ENCODE measurements around the gene ABL1. TPM values are rescaled to one million over a fixed set of nuclear protein-coding genes. Genes with fewer than 3 reads are reported as not detected.
A peak's percentile ranks its signal among the peaks of the same experiment; 100 is the strongest.

ABL1 gene
- polyA plus RNA-seq, 3 donors, result 73.8 to 75.8 (median 73.9) TPM

DNA sequence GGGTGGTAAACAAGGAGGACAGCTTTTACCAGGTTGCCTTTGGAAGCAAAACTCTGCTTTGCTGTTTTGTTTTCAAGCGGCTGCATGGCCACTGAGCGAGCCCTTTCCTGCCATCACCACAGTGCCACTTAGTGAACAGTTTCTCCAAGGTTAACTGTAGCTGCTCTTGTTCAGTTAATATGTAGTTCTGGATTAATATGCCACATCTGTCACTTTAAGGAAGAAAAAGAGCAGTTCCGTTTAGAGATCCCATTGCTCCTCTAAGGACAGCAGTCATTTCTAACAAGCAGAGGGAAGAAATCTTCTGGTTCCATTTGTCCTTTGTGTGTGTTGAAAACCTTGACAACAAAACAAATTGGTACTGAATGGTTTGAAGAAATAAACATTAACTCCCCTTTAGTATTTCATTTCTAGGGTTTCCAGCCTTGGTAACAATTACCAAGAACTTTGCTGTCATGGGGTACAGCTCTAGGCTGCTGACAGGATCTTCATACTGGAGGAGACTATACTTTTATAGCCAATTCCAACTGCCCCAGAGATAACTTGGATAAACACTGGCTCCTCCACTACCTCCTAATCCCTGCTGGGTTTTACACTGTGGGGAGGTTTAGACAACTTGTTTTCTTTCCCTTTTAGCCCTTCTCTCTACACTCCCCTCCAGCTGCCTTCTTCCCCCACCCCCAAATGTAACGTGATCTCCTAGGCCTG lies 10.3 kb upstream of the ABL1 start:
- peak in 2 of 3 donors; percentile 84 to 87 for DNase-seq (ENCODE audit: low read depth in 3 of 3, low spot score in 2 of 3)

DNA sequence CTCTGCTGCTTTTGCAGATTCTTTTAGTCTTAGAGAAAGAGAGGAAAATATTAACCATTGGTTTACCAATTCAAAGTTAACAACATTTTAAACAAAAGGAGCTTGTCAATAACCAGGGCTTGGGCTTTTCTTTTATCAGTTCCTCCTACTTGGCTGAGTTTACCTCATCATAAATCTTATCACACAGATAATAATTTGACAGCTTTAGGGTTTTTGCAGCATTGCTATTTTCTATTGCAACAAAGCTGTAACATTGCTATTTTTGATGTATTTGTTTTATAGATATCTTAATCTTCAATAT lies 9.8 kb upstream of the ABL1 start:
- DNase-seq (ENCODE audit: low read depth in 3 of 3, low spot score in 2 of 3), result no peak

DNA sequence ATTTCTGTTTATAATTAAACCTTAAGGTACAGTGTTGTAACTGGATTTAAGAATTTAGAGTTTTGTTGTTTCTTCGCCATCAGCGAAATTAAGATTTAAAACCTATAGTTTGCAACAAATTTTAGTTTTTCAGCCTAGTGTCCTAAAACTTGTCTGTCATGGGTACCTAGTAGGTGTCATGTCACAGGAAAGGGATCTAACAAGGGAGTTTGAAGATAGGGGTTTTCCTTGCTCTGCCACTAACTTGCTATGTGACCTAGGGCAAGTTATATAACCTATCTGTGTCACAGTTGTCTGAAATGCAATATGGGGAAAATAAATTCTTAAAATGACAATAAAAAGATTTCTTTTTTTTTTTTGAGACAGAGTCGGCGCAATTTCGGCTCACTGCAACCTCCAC lies 9.2 kb upstream of the ABL1 start:
- DNase-seq (ENCODE audit: low read depth in 3 of 3, low spot score in 2 of 3), result no peak

DNA sequence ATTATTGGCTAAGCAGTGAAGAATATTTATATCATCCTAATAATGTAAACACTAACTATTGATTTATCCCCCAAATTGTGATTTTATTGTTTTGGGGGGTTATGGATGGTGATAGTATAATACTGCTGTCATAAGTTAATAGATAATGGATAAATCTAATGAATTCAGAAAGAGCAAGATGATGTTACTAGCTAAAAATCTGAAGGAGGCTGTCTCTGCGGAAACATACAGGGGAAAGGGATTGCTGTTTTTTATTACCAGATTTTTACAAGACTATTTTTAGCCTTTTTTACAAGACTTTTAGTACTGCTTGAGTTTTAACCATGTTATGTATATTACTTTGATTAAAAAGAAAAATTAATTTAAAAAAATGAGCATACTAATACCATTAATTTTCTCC lies 5.3 kb upstream of the ABL1 start:
- DNase-seq (ENCODE audit: low read depth in 3 of 3, low spot score in 2 of 3), result no peak

DNA sequence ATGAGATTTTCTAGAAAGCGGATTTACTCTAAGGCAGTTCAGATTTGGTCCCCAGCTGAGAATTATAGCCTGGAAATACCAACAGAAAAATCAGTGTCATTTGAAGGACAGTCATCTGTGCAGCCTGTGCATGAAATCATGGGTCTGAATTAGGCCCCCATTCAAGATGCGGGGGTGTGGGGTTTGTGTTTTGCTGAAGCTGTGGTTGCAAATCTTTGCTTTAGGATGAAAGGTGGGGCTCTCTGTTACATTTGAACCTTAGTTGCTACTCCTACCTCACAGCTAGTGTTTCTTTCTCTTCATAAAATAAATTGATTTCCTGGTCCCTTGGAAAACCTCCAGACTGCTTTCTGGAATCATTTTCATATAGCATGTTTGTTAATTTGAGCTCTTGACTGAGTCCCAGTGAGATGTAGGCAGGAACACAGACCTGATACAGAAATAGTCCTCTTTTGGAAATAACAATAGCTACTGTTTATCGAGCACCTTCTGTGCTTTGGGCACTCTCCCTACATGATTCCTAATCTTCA lies 4.8 kb upstream of the ABL1 start:
- no peak for DNase-seq (ENCODE audit: low read depth in 3 of 3, low spot score in 2 of 3)

DNA sequence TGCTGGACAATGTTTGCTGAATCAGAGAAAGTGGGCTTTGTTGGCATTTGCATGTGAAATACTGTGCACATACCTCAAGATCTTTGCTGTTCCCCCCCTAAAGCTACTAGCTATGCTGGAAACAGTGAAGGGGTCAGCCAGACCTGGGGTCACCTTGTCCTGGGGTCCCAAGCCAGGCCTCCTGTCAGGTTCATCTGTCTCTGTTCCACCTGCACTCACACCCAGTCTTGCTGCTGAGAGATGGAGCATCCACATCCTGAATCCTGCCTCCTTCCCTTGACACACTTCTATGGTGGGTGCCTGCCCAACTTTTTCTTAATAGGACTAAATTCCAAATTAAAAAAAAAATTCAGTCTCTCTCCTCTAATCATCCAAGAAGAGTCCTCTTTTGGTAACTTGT lies 4.0 kb upstream of the ABL1 start:
- DNase-seq (ENCODE audit: low read depth in 3 of 3, low spot score in 2 of 3), result no peak

DNA sequence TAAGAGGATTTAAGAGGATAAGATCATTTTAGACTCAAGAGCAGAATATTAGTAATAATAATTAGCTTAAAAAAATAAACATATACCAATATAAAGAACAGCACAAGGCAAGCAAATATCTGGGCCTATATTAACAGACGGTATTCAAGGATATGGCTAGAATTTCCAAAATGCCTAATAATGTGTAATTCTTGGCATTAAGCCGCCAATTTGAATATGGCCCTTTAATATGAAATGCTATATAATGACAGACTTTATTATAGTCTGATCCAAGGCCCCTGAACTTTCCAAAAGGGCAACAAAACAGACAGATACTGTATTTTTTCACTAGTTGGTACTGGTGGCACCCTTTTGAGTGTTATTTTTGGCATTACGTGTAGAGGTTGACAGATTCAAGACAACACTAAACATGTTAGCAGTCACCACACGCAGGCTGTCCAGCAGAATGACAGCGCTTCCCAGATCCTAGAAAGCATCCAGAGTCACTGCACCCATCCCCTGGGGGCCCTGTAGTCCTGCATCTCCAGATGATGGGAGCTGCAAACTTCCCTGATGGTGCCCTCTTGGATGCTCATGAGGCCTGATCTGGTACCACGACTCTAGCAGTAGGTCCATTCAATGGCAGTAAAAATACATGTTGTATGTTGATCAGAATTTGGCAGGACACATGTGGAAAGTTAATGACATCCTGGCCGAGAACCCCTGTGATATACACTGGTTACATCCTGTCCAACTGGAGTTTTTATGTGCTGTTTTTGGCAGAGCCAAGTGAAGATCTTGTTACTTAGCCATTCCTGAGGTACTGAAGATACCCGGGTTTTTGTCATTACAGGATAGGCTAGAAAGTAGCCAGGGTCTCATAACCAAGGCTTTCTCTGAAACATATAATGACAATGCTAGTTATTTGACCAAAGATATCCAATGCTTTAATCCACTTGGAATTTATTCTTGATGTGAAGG lies 1.7 kb upstream of the ABL1 start:
- no peak for DNase-seq (ENCODE audit: low read depth in 3 of 3, low spot score in 2 of 3)

DNA sequence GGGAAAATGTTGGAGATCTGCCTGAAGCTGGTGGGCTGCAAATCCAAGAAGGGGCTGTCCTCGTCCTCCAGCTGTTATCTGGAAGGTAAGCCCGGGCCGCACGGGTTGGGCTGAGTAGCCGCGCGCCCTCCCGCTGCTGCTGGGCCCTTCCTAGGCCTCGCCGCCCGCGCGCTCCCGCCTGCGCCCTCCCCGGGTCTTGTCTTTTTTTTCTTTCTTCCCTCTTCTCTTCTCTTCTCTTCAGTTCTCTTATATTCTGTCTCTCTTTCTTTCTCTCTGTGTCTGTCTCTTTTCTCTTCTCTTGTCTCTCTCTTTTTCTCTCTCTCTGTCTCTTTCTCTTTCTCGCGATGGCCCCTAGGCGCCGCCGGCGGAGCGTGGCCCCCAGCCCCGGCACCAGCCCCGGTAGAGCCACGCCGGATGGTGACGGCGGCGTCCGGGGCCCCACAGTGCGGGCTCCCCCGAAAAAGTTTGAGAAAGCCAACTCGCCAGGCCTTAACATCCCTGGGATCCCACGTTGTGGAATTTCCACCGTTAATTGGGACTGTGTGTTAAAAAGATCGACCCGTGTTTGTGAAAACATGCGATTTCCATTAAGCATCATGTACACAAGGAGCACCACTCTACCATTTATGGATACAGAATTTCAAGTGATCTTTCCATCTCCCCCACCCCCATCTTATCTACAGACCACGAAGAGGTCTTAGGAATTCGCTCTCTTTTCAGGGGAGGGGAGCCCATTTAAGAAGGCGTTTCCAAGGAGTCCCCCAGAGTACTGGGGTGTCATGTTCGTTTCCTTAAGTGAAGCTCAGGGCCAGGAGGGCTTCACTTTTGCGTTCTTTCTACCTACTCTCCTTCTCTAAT lies 616 bp downstream of the ABL1 start:
- no peak for DNase-seq (ENCODE audit: low read depth in 3 of 3, low spot score in 2 of 3)

DNA sequence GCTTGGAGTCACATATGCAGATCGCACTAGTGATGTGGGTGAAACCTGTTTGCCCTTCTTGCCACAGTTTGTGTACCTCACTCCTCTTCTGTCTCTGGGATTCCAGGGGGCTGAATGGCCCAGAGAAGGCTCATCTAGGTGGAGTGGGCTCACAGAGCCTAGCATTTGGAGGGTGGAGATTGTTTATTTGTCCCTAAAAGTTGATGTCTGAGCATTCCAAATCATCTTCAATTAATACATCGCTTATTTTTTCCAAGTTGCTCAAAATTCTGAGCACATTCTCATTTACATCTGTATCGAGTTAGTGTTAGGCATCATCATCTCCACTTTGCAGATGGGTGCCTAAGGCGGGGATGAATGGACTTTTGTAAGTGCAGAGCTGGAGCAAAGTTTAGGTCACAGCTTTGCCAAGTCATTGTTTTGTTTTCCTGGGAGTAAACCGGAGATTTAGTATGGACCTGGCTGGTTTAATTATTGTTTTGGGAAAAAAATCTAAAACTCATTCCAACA lies 2.0 kb downstream of the ABL1 start:
- no peak for DNase-seq (ENCODE audit: low read depth in 3 of 3, low spot score in 2 of 3)

DNA sequence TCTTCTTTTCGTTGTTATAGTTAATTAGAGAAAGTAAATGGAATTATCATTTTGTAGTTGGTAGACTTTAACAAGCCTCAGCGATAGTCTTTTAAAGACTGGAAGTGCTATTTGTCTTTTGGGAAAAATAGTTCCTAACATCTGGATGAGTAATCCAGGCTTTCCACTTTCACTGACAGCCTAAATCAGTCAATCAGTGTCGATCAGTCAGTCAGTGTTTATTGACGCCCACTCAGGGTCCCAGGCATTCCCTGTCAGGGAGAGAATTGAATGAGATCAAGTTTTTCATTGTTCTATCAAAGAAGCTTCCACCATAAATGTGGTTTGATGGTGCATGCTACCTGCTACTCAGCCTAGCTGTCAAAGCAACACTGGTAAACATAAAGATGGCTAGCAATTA lies 2.6 kb downstream of the ABL1 start:
- no peak for DNase-seq (ENCODE audit: low read depth in 3 of 3, low spot score in 2 of 3)

DNA sequence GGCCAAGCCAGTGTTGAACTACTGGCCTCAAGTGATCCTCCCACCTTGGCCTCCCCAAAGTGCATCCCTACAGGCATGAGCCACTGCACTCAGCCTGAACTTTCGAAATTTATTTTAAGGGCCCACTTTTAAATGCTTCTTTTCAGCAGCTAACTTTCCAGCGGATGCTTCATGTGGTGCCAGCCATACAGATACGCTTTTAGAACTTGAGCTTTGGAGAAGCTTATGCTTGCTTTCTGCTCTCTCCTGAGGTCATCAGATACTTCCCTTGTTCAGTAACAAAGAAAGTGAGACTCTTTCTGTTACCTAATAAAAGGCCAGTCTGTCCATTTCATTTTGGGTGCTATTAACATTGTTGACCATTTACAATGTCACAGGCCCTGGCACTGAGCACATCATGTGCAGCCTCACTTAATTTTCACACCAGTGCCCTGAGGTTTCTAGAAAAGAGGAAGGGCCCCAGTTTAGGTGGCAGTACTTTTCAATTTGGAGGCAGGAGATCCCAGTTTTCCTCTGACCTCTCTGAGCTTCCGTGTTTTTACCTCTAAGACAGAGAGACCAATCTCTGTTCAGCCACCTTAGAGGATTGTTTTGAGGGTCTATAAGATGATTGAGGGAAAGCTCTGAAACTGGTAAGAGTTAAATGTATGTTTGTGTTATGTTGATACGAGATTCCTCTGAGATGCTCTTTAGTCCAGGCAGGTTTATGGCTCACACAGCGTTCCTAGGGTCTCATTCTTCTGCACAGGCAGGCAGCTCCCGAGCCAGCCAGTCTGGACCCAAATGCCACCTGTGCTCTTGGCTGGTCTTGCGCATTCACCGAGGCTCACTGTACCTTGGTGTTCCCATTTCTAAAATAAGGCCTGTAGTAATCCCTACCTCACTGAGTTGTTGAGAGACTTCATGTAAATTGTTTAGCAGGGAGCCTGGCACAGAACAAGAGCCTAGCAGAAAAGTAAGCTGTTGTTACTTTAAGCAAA lies 4.4 kb downstream of the ABL1 start:
- no peak for DNase-seq (ENCODE audit: low read depth in 3 of 3, low spot score in 2 of 3)

DNA sequence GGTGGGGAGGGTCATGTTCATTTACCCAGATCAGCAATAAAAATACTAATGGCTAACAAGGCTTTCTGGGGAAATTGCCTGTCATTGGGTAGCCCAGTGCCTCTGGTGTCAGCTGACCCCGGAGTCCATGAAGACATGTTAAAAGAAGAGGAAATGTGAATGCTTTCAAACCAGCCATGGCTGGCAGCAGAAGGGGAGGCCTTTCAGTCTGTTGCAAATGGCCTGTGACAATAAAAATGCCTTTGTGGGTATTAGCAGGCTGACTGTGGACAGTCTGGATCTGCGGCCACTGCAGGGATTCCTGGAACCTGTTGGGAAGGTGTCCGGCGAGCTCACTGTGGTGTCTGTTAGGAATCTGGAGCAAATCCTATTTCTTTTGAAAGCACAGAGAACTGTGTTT lies 7.5 kb downstream of the ABL1 start:
- no peak for DNase-seq (ENCODE audit: low read depth in 3 of 3, low spot score in 2 of 3)

DNA sequence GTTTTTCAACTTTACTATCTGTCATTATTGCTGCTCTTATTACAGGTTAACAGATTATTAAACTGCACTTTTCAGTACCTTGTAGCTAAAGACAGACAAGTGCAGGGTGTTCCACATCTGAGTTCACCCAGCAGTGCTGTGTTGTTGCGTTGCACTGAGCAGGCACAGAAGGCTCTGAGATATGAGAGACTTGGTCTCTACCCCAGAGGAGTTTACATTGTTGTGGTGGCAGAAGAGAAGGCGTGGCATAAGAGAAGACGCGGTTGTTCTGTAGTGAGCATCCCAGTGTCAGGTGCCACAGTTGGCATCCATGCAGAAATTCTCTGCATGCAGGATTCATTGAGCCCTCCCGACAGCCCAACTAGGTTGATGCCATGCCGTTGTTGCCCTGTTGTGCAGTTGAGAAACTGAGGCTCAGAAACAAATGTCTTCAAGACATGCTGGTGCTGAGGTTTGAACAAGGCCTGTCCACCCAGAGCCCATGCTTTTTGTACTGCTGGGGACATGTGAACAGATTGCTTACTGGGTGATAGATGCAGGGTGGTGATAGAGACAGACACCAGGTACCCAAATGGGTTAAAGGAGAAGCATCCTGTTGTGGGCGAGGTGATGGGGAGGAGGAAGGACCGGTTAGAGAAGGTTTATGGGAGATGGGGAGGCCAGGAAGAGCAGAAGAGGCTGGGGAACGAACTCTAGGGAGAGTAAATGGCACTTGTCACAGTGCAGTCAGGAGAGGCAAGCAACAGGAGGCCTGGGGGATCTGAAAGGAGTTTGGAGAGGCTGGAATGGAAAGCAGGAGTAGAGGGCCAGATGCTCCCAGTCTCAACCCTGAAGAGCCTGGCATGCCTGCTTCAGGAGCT lies 8.2 kb downstream of the ABL1 start:
- DNase-seq (ENCODE audit: low read depth in 3 of 3, low spot score in 2 of 3), result no peak

DNA sequence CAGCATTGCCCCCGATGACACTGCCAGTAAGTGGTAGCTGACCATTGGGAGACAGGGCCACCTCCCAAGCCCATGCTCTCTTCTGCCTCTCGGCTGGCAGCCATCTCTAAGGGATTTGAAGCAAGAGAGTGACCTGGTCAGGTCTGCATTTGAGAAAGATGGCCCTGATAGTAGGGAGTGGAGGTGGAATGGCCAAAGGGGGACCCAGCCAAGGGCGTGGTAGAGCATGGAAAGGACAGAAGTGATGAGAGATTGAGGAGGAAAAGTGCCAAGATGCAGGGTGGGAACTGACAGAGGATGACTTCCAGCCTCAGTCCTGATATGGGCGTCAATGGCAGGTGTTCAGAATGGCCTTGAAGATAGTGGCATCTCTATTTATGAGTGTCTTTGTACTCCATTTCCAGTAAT lies 9.0 kb downstream of the ABL1 start:
- DNase-seq (ENCODE audit: low read depth in 3 of 3, low spot score in 2 of 3), result no peak

DNA sequence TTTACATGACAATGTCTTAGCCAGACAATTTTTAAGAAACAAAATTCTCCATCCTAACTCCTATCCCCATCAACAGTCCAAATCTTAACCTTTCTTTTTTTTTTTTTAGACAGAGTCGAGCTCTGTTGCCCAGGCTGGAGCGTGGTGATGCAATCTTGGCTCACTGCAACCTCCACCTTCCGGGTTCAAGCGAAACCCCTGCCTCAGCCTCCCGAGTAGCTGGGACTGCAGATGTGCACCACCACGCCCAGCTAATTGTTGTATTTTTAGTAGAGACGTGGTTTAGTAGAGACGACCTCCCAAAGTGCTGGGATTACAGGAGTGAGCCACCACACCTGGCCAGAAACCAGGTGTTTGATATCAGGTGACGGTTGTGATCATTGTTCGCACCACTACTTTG lies 10.2 kb downstream of the ABL1 start:
- no peak for DNase-seq (ENCODE audit: low read depth in 3 of 3, low spot score in 2 of 3)

DNA sequence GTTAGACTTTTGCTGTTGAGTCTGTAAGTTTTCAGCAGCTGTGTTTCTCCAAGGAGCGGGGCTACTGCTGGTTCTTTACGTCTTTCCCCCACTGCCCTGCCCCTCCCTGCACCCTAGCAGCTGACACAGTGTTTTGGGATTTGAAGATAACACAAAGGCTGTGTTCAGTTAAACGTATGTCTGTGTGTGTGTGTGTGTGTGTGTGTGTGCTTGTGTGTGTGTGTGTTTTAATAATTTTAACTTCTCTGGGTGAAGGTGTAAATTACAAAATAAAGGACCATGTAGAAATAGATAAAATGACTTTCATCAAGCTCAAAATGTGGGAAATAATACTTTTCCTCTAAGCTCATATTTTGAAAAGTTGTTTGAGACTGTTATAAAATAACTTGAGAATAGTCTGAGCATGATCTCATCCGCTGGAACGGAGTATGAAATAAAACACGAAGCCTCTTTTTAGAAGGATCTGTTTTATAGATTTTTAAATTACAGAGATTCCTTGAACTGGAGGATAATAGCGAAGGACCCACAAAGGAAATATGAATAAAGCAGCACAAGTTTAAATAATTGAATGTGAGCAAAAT lies 10.9 kb downstream of the ABL1 start:
- DNase-seq (ENCODE audit: low read depth in 3 of 3, low spot score in 2 of 3), result no peak

DNA sequence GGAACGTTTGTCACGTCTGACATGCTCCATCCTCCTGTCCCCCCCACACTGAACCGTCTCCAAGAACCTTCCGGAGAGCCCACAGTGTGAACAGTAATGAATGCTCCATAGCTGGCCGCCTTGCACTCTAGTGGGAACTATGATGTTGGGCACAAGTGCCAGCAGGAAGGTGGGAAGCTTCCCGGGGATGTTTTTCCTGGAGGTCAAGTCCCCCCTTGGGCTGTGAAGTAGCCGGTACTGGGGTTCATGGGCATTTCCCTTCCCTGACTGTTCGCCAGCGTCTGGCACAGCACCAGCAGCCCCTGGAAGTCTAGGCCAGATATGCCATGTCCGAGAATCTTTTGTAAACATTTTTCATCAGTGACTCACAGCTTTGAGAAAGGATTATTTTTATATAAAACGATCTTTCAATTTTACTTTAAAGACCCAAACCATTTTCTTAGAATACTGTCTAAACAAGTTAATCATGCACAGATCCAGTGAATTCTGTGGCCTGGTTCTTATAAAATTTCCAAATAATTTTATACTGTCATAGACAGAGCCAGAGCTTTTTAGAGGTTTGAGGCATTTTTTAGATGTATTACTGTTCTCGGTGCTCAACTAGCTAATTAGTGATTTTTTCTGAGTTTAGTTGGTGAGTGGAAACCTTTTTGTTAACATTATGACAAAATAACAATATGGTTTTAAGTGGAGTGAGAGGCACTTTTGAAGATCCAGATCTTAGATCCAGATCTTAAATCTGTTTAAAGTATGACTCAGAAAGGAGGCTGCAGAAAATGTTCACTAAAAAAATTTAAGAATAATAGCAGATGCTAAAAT lies 11.6 kb downstream of the ABL1 start:
- DNase-seq (ENCODE audit: low read depth in 3 of 3, low spot score in 2 of 3), result no peak
